IPS-20b (cell line): ENCODE data around the gene MRPL40.

ENCODE experiments used
- H3K27ac ChIP-seq: one replicate; pipeline ENCODE4 v1.5.1; 2013; ENCODE audit warnings: low read length
- H3K27me3 ChIP-seq: 2 replicates; pipeline ENCODE4 v1.6.1; 2013; ENCODE audit warnings: mild to moderate bottlenecking, low read length, inconsistent platforms; ENCODE audit not compliant: insufficient read depth
- H3K36me3 ChIP-seq: 2 replicates; pipeline ENCODE4 v1.6.1; 2013; ENCODE audit warnings: low read depth, mild to moderate bottlenecking, inconsistent platforms, low read length, moderate library complexity; ENCODE audit not compliant: insufficient read depth
- H3K4me1 ChIP-seq: 2 replicates; pipeline ENCODE4 v1.6.1; 2013; ENCODE audit warnings: mild to moderate bottlenecking, control low read depth, inconsistent platforms, low read length, moderate library complexity; ENCODE audit not compliant: insufficient read depth
- H3K4me3 ChIP-seq: 2 replicates; pipeline ENCODE4 v1.5.1; 2013; ENCODE audit warnings: mild to moderate bottlenecking, low read length, inconsistent platforms
- H3K9ac ChIP-seq: 2 replicates; pipeline ENCODE4 v1.6.1; 2013; ENCODE audit warnings: low read depth, mild to moderate bottlenecking, inconsistent platforms, low read length, moderate library complexity
- H3K9me3 ChIP-seq: 2 replicates; pipeline ENCODE4 v1.6.1; 2013; ENCODE audit warnings: mild to moderate bottlenecking, low read depth, low read length, inconsistent platforms; ENCODE audit not compliant: insufficient read depth

MRPL40 gene

GRCh38 chr22:19446603-19447329, 14.4 kb downstream of the MRPL40 start:
- peaks cover 10% of the 10 kb centered on the region for H3K27me3 ChIP-seq
- peaks cover 50% of the 10 kb centered on the region for H3K36me3 ChIP-seq
- H3K9me3 ChIP-seq = no peaks in the 10 kb centered on the region
- H3K27ac ChIP-seq = no peak overlapping the region
- H3K4me1 ChIP-seq = peaks cover 2% of the 10 kb centered on the region; the same call in 1 of the 2 replicates
- peak overlapping the region; percentile 87 for H3K4me3 ChIP-seq
- H3K9ac ChIP-seq = peak overlapping the region; percentile 88

GRCh38 chr22:19447330-19448075, 15.2 kb downstream of the MRPL40 start, which contains the start of gene C22orf39:
TSS of gene C22orf39 (minus strand) at chr22:19447711. CDS start at chr22:19447688, 23 bp downstream.
- H3K27ac ChIP-seq = peak within 1 kb of the TSS; percentile 24
- H3K9me3 ChIP-seq = no peaks in the 10 kb centered on the region
- H3K27me3 ChIP-seq = peaks cover 10% of the 10 kb centered on the region
- peaks cover 2% of the 10 kb centered on the region; the same call in 1 of the 2 replicates for H3K4me1 ChIP-seq
- H3K36me3 ChIP-seq = peaks cover 58% of the 10 kb centered on the region
- peak within 1 kb of the TSS; percentile 88 for H3K9ac ChIP-seq
- peak within 1 kb of the TSS; percentile 87 for H3K4me3 ChIP-seq

- peak overlapping the region; percentile 24 for H3K27ac ChIP-seq
- peaks cover 2% of the 10 kb centered on the region; the same call in 1 of the 2 replicates for H3K4me1 ChIP-seq
- peak overlapping the region; percentile 88 for H3K9ac ChIP-seq
- peak overlapping the region; percentile 87 for H3K4me3 ChIP-seq
- peaks cover 62% of the 10 kb centered on the region for H3K36me3 ChIP-seq
- peaks cover 10% of the 10 kb centered on the region for H3K27me3 ChIP-seq
- no peaks in the 10 kb centered on the region for H3K9me3 ChIP-seq
These were observed 15.8 kb downstream of the MRPL40 start for GRCh38 chr22:19448076-19448607.

- Histone ChIP-seq H3K4me1 (peaks cover 2% of the 10 kb centered on the region; the same call in 1 of the 2 replicates), H3K9ac (no peak overlapping the region), H3K36me3 (peaks cover 62% of the 10 kb centered on the region), H3K27me3 (peaks cover 10% of the 10 kb centered on the region), H3K4me3 (peak overlapping the region; percentile 87), H3K9me3 (no peaks in the 10 kb centered on the region), H3K27ac (no peak overlapping the region)
These were observed 16.5 kb downstream of the MRPL40 start for GRCh38 chr22:19448739-19449421.

- H3K4me3 ChIP-seq = no peak overlapping the region
- H3K27me3 ChIP-seq = peaks cover 10% of the 10 kb centered on the region
- H3K36me3 ChIP-seq = peaks cover 62% of the 10 kb centered on the region
- H3K9me3 ChIP-seq = no peaks in the 10 kb centered on the region
- peaks cover 2% of the 10 kb centered on the region; the same call in 1 of the 2 replicates for H3K4me1 ChIP-seq
- no peak overlapping the region for H3K27ac ChIP-seq
- no peak overlapping the region for H3K9ac ChIP-seq
These were observed 17.1 kb downstream of the MRPL40 start for GRCh38 chr22:19449422-19449767.

- H3K36me3 ChIP-seq = peaks cover 64% of the 10 kb centered on the region
These were observed 18.2 kb downstream of the MRPL40 start for GRCh38 chr22:19450363-19451175.

GRCh38 chr22:19451570-19451969, 19.2 kb downstream of the MRPL40 start:
- Histone ChIP-seq H3K9ac (no peak overlapping the region), H3K36me3 (peaks cover 74% of the 10 kb centered on the region), H3K9me3 (no peaks in the 10 kb centered on the region), H3K4me1 (peaks cover 2% of the 10 kb centered on the region; the same call in 1 of the 2 replicates), H3K27me3 (peaks cover 3% of the 10 kb centered on the region), H3K27ac (no peak overlapping the region), H3K4me3 (no peak overlapping the region)

More at GRCh38 chr22:19450363-19451175, 18.2 kb downstream of the MRPL40 start:
- no peak overlapping the region for H3K27ac ChIP-seq
- peaks cover 10% of the 10 kb centered on the region for H3K27me3 ChIP-seq
- no peak overlapping the region for H3K9ac ChIP-seq
- H3K4me1 ChIP-seq = peaks cover 2% of the 10 kb centered on the region; the same call in 1 of the 2 replicates
- no peak overlapping the region for H3K4me3 ChIP-seq
- no peaks in the 10 kb centered on the region for H3K9me3 ChIP-seq

- Histone ChIP-seq H3K9ac (no peak overlapping the region), H3K9me3 (no peaks in the 10 kb centered on the region), H3K36me3 (peaks cover 88% of the 10 kb centered on the region), H3K4me3 (no peak overlapping the region), H3K4me1 (no peaks in the 10 kb centered on the region), H3K27me3 (no peaks in the 10 kb centered on the region), H3K27ac (no peak overlapping the region)
These were observed 21.4 kb downstream of the MRPL40 start for GRCh38 chr22:19453718-19454117.

GRCh38 chr22:19454156-19454555, 21.8 kb downstream of the MRPL40 start:
- Histone ChIP-seq H3K27ac (no peak overlapping the region), H3K36me3 (peaks cover 91% of the 10 kb centered on the region), H3K4me1 (no peaks in the 10 kb centered on the region), H3K4me3 (no peak overlapping the region), H3K9me3 (no peaks in the 10 kb centered on the region), H3K27me3 (no peaks in the 10 kb centered on the region), H3K9ac (no peak overlapping the region)

- Histone ChIP-seq H3K27ac (no peak overlapping the region), H3K9me3 (no peaks in the 10 kb centered on the region), H3K9ac (no peak overlapping the region), H3K36me3 (peaks cover 88% of the 10 kb centered on the region), H3K27me3 (no peaks in the 10 kb centered on the region), H3K4me1 (no peaks in the 10 kb centered on the region), H3K4me3 (no peak overlapping the region)
These were observed 22.7 kb downstream of the MRPL40 start for GRCh38 chr22:19455033-19455432.
